Urinary bladder (tissue), 4 donors: ENCODE measurements around the gene CDAN1. TPM values are rescaled to one million over a fixed set of nuclear protein-coding genes. Genes with fewer than 3 reads are reported as not detected.

Experiments
- DNase-seq: peaks from one replicate; pipeline ENCODE4 v3.0.0-alpha.2; 2015; ENCODE audit errors: extremely low spot score
- H3K27ac ChIP-seq: one replicate; pipeline ENCODE4 v1.5.1; 2013; ENCODE audit warnings: low read depth, mild to moderate bottlenecking, moderate library complexity
- H3K36me3 ChIP-seq: one replicate; pipeline ENCODE4 v1.6.1; 2013; ENCODE audit warnings: mild to moderate bottlenecking, moderate library complexity; ENCODE audit not compliant: insufficient read depth
- H3K4me1 ChIP-seq: one replicate; pipeline ENCODE4 v1.6.1; 2013; ENCODE audit warnings: mild to moderate bottlenecking, moderate library complexity; ENCODE audit not compliant: insufficient read depth
- H3K4me3 ChIP-seq: one replicate; pipeline ENCODE4 v1.5.1; 2013; ENCODE audit warnings: low read depth, low read length
- WGBS: extraction: QIAGEN DNeasy Blood & Tissue Kit; methylation state at CpG from one replicate; pipeline ENCODE4 v1.1.7; 2013; 5-methylcytosine and 5-hydroxymethylcytosine counted together
- polyA plus RNA-seq: library from polyadenylated mRNA; stranded (reverse); fragments of 200-250 nt; gene quantifications from one replicate; pipeline ENCODE4 v1.2.3, GENCODE V29; 2013
- total RNA-seq: library from RNA; depleted of rRNA; stranded (reverse); fragments of >200 nt; gene quantifications from one replicate; pipeline ENCODE4 v1.2.3, GENCODE V29; 2014
- donor health status: healthy with polysubstance abuse.
- donor health status: healthy.

Gene CDAN1
- total and polyA plus RNA-seq, 2 donors = 8.2 to 10.4 TPM

- H3K4me1 ChIP-seq = no peaks in the 10 kb centered on the region
- DNase-seq = no peak
- H3K36me3 ChIP-seq = peaks cover 3% of the 10 kb centered on the region
- H3K27ac ChIP-seq = no peak overlapping the region
- 93% methylated on average over 1 of the region's 1 CpG for WGBS
- H3K4me3 ChIP-seq = no peak overlapping the region
Measured at GRCh38 chr15:42744195-42744594, 7.3 kb upstream of the CDAN1 start.

DNA sequence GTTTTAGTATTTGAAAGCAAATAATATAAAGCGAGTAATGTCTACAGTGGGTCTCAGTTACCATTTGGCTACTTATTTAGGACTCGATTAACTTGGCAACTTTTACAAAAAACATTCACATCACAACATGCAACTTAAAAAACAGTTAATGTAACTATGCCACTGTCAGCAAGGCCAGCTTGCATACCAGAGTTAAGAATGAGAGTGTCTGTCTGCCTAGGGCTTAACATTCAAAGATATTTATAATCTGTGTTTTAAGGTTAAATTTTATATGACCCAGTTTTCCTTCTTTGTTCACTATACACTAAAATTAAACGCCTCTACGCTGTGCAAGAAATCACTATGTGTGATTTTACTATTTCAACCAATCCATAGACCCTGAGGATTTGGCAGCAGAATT, 5.2 kb upstream of the CDAN1 start:
- H3K4me3 ChIP-seq = no peak overlapping the region
- peaks cover 3% of the 10 kb centered on the region for H3K36me3 ChIP-seq
- no peaks in the 10 kb centered on the region for H3K4me1 ChIP-seq
- 72% methylated on average over 4 of the region's 4 CpGs for WGBS
- H3K27ac ChIP-seq = no peak overlapping the region
- no peak for DNase-seq

DNA sequence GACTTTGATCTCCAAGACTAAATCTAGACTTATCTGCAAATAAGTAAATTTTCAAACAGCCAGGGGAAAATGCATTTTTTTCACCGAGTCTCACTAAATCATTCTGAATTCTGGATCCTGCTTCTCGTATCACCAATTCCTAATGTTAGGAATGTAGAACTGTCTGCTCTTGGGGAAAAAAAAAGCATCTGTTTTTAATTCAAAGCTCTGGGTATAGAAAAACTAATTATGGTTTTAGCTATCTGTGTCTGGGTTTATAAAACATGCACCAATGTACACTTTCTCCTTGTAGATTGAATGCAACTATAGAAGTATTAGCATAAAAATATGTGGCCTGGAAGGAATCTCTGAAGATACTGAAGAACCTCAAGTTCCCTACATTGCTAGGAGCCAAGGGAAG, 4.8 kb upstream of the CDAN1 start:
- 64% methylated on average over 2 of the region's 2 CpGs for WGBS
- H3K4me1 ChIP-seq = no peaks in the 10 kb centered on the region
- no peak overlapping the region for H3K4me3 ChIP-seq
- no peak overlapping the region for H3K27ac ChIP-seq
- DNase-seq = no peak
- peaks cover 3% of the 10 kb centered on the region for H3K36me3 ChIP-seq

- H3K27ac ChIP-seq = peak overlapping the region; percentile 95
- H3K36me3 ChIP-seq = peaks cover 4% of the 10 kb centered on the region
- H3K4me3 ChIP-seq = peak overlapping the region; percentile 86
- DNase-seq = no peak
- peaks cover 1% of the 10 kb centered on the region for H3K4me1 ChIP-seq
- 74% methylated on average over 21 of the region's 21 CpGs for WGBS
Measured at GRCh38 chr15:42737529-42738328, 801 bp upstream of the CDAN1 start.

GRCh38 chr15:42736178-42736792, 643 bp downstream of the CDAN1 start:
- H3K4me1 ChIP-seq = peaks cover 1% of the 10 kb centered on the region
- DNase-seq = no peak
- peaks cover 4% of the 10 kb centered on the region for H3K36me3 ChIP-seq
- H3K4me3 ChIP-seq = peak overlapping the region; percentile 86
- WGBS = 1% methylated on average over 55 of the region's 55 CpGs
- H3K27ac ChIP-seq = peak overlapping the region; percentile 62

- Histone ChIP-seq H3K4me1 (peaks cover 1% of the 10 kb centered on the region), H3K36me3 (peaks cover 4% of the 10 kb centered on the region), H3K4me3 (peak overlapping the region; percentile 86), H3K27ac (no peak overlapping the region)
- 72% methylated on average over 19 of the region's 19 CpGs for WGBS
- DNase-seq = no peak
Measured at GRCh38 chr15:42735382-42736165, 1.4 kb downstream of the CDAN1 start.

DNA sequence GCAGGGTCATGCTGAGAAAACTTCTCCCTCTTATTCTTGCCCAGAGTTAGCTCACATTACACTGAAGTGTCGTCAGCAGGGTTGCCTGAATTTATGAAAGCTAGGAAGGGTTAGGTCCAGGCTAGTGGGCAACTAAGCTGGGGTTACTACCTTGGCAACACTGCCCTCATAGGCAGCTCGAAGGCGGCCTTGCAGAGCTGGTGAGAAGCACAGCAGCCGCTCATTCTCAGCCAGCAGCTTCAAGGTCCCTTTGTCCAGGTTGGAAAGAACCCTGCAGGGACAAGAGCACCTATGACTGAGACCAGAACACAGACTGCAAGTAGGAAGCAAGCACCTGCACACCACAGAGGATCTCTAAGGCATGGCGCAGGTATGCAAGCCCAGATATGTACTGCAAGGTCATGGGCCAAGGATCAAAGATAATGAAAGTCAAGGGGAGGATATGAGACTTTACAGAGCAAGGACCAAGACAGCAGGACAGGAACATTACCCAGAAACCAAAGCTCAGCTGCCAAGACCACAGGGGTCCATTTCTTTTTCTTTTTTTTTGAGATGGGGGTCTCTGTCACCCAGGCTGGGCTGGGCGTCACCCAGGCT, 2.8 kb downstream of the CDAN1 start:
- 94% methylated on average over 6 of the region's 6 CpGs for WGBS
- Histone ChIP-seq H3K27ac (no peak overlapping the region), H3K4me3 (no peak overlapping the region), H3K4me1 (peaks cover 1% of the 10 kb centered on the region), H3K36me3 (peaks cover 6% of the 10 kb centered on the region)
- DNase-seq = no peak

DNA sequence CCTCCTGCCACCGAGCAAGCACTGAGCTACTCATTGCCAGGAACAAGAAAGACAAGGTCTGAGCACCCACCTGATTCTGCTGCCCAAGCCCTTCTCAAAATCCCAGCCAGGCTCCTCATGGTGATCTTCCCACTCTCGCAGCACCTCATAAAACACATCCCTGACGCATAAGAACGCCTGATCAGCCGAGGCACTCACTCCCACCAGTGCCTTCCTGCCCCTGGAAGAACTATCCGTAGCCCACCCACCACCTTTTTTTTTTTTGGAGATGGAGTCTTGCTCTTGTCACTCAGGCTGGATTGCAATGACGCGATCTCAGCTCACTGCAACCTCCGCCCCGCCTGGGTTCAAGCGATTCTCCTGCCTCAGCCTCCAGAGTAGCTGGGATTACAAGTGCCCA, 3.9 kb downstream of the CDAN1 start:
- no peak overlapping the region for H3K4me3 ChIP-seq
- no peak for DNase-seq
- H3K4me1 ChIP-seq = peaks cover 1% of the 10 kb centered on the region
- WGBS = 89% methylated on average over 11 of the region's 11 CpGs
- H3K36me3 ChIP-seq = peaks cover 6% of the 10 kb centered on the region
- no peak overlapping the region for H3K27ac ChIP-seq

DNA sequence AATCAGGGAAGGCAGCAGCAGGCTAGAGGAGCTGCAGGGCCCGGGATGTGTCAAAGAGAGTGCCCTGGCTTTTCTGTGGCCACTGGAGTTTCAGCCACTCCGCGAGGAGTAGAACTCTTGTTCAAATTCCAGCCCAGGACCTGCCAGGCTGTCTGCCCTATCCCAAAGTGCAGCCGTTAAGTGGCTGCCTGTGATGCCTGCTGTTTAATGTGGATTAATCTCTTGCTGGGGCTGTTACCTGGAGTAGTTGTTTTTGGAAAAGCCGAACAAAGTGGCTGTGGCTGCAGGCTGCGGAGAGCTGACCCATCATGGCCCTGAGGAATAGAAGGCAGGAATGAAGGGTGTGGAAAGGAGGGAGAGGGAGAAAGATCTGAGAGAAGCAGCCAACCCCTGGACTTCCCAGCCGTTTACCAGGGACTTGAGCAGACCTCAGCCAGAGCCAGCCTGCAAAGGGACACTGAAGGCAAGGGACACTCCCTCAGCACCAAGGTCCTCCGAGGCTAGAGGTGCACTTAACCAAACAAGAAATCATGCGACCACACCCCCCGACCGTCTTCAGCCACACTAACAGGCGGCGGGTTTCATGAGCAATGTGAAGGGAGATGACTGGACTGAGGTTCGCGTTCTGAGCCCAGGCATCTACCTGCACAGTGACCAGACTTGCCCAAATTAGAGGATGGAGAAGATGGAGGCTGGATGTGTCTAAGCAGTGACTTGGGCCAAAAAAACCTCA, 4.7 kb downstream of the CDAN1 start:
- Histone ChIP-seq H3K4me1 (peaks cover 1% of the 10 kb centered on the region), H3K4me3 (no peak overlapping the region), H3K27ac (no peak overlapping the region), H3K36me3 (peaks cover 6% of the 10 kb centered on the region)
- DNase-seq = no peak
- WGBS = 87% methylated on average over 15 of the region's 15 CpGs

- H3K4me1 ChIP-seq = peaks cover 1% of the 10 kb centered on the region
- H3K27ac ChIP-seq = no peak overlapping the region
- DNase-seq = no peak
- 81% methylated on average over 6 of the region's 6 CpGs for WGBS
- no peak overlapping the region for H3K4me3 ChIP-seq
- peaks cover 6% of the 10 kb centered on the region for H3K36me3 ChIP-seq
Measured at GRCh38 chr15:42731461-42731860, 5.5 kb downstream of the CDAN1 start.

GRCh38 chr15:42730536-42730935, 6.4 kb downstream of the CDAN1 start:
- 90% methylated on average over 14 of the region's 14 CpGs for WGBS
- no peak overlapping the region for H3K4me3 ChIP-seq
- peaks cover 6% of the 10 kb centered on the region for H3K36me3 ChIP-seq

GRCh38 chr15:42730135-42730534, 6.8 kb downstream of the CDAN1 start:
- Histone ChIP-seq H3K4me3 (no peak overlapping the region), H3K27ac (no peak overlapping the region), H3K36me3 (peaks cover 6% of the 10 kb centered on the region), H3K4me1 (no peaks in the 10 kb centered on the region)
- 77% methylated on average over 8 of the region's 8 CpGs for WGBS
- DNase-seq = no peak

More at GRCh38 chr15:42730536-42730935, 6.4 kb downstream of the CDAN1 start:
- no peak for DNase-seq
- Histone ChIP-seq H3K4me1 (no peaks in the 10 kb centered on the region), H3K27ac (no peak overlapping the region)

DNA sequence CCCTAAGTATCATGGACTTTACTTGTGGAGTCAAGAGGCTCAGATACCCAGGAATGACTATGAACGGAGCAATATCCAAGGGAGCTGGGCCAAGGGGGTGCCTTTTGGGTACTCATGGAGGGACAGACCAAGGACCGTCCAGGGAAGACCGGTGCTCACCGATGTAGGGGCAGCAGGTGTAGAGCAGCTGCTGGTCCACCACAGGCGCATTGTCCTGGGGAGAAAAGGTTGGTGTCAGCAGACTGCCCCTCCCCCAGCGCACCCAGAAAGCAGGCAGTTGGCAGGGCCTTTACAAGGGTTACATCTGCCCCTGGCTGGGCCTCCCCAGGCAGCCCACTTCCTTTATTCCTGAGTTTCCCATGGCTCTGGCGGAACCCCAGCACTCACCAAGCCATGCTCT, 7.5 kb downstream of the CDAN1 start:
- 93% methylated on average over 7 of the region's 7 CpGs for WGBS

More for the DNA sequence above, 7.5 kb downstream of the CDAN1 start:
- Histone ChIP-seq H3K27ac (no peak overlapping the region), H3K36me3 (peaks cover 6% of the 10 kb centered on the region), H3K4me1 (no peaks in the 10 kb centered on the region), H3K4me3 (no peak overlapping the region)
- DNase-seq = no peak
